A204.1 (cell line): ENCODE measurements around the gene GPR68.
"Not testable (repeated sequence)": the region's sequence is repeated elsewhere in the genome, so short reads cannot be mapped to it uniquely, and the experiment has no call there.

Source experiments
- FAIRE-seq: peaks from 2 replicates; lab custom pipeline; 2012; peaks lifted over from hg19 to GRCh38; lab: Jason Lieb, UNC

Gene GPR68

DNA sequence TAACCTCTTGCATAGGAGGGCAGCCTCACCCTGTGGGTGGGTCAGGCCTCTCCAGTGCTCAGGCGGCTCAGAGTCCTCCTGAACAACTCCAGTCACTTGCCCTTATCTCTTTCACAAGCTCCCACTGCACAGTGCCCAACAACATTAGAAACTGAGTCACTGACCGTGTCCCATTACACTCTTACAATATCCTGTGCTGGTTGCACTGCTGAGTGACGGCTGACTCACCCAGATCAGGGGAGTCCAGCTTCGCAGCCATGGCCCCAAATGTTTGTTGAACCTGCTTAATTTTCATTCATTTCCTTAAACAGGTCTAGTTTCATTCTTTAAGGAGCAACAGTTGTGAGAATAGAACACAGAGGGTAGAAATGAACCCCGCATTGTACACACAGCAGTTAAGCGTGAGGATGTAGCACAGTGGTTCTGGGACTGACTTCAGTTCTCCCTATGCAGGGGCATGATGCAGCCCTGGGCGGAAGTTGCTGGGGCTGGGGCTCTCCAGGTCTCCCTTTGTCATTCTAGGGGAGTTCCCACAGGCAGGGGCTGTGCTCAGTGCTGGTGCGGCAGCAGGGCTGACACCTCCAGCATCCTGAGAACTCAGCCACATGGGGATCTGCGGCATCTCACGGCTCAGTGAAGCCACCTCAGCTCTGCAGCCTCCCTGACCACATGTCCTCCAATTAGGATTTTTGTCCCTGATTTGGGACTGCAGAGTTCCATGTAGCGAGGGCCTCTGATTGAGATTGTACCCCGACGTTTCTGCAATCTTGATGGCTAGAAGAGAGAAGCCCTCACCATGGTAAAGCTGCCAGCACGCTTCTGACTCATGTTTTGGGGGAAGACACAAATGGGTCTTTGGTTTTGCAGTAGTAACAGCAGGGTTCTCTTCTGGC is 16.1 kb downstream of the GPR68 start:
- FAIRE-seq: no peak

DNA sequence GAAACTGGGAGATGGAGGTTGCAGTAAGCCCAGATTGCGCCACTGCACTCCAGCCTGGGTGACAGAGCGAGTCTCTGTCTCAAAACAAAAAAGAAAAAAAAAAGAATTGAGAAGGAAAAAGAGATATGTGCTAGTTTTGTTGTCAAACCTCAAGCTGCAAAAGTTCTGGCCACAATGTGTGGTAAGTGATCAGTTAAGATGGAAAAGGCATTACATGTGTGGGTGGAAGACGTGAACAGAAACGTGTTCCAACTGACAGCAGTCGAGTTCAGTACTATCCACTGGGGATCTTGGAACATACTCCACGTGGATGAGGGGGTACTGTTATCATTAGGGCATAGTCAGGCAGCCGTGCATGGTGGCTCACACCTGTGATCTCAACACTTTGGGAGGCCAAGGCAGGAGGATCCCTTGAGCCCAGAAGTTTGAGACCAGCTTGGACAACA is 17.3 kb downstream of the GPR68 start:
- FAIRE-seq: no peak

DNA sequence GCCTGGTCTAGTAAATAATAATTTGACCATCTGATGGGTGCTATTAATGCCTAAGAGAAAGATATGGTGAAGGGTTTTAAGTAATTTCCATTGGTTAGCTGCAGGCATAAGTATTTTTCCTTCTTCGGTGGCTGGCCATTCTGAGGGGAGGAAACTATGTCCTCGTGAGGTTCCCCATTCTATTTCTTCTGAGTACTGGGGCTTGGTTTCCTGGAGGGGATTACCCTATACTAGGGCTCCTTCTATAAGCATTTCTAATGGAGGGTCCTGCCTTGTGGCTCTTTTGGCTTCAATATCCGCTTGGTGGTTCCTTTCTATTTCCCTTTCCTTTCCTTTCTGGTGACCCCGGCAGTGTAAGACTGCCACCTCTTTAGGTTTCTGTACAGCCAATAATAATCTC is 18.1 kb downstream of the GPR68 start:
- not testable (repeated sequence) for FAIRE-seq

DNA sequence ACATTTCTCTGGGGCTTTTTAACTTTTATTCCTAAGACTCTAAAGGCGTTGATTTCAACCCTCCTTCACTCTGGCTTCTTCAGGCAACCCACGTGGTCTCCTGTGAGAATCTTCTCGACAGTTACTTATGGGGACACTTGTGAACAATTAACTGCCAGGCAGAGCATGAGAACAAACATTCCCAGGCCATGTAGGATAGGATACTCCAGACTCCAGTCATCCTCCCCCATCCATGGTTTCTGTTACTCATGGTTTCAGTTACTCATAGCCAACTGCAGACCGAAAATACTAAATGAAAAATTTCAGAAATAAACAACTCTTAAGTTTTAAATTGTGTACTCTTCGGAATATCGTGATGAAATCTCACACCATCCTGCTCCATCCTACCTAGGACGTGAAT is 19.5 kb downstream of the GPR68 start:
- FAIRE-seq: no peak

DNA sequence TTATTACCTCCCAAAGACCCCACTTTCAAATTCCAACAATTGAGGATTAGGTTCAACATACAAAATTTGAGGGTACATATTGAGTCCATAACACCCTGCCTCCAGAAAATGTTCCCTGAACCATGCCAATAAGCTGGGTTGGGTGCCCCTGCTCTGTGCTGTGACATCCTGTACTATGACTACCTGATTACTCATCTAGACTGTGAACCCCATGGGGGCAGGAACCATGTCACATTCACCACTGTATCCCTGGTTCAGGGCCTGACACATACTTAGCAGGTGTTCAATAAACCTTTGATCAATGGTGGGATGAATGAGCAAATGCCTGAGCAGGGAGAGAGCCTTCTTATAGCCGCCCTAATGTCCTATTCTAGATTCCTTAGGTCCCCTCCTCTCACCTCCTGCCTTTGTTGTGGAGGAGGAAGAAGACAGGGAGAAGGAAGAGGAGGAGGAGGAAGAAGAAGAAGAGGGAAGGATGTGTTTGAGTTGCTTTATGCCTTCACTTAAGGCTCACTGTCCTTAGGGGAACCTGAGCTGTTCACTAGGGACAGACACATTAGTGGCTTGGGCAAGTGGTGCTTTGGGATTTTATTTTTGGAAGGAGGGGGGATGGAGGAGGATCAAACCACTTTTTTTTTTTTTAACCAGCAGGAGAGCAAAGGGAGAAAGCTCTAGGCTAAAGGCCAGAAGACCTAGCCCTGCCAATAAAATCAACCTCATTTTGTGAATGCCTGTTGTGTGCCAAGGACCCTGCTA is 21.3 kb downstream of the GPR68 start:
- FAIRE-seq: no peak

DNA sequence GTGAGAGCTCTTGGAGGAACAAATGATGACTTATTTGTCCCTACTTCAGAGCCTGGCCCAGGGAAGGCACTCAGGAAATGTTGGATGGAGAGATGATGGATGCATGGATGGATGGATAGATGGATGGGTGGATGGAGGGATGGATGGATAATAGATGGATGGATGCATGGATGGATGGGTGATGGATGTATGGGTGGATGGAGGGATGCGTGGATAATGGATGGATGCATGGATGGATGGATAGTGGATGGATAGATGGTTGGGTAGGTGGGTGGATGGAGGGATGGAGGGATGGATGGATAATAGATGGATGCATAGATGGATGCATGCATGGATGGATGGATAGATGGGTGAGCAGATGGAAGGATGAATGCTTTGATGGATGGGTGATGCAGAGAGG is 23.2 kb downstream of the GPR68 start:
- no peak for FAIRE-seq

DNA sequence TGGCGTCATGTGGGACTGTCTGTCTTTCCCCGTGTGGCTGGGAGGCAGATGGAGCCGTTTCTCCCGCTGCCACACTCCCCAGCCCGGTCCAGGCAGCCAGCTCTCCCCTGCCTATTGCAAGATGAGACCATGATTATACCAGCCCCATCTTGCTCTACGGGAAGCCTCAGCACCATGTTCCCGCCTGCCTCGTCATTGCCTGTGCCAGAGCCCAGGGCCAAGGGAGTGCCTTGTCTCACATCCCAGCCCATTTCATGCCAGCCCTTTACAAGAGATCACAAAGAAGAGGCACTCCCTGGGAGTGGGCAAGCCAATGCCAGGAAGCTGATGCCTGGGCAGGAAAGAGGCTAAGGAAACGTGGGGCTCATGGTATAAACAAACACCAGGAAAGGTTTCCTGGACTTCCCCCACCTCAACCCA is 23.9 kb downstream of the GPR68 start:
- FAIRE-seq: no peak

DNA sequence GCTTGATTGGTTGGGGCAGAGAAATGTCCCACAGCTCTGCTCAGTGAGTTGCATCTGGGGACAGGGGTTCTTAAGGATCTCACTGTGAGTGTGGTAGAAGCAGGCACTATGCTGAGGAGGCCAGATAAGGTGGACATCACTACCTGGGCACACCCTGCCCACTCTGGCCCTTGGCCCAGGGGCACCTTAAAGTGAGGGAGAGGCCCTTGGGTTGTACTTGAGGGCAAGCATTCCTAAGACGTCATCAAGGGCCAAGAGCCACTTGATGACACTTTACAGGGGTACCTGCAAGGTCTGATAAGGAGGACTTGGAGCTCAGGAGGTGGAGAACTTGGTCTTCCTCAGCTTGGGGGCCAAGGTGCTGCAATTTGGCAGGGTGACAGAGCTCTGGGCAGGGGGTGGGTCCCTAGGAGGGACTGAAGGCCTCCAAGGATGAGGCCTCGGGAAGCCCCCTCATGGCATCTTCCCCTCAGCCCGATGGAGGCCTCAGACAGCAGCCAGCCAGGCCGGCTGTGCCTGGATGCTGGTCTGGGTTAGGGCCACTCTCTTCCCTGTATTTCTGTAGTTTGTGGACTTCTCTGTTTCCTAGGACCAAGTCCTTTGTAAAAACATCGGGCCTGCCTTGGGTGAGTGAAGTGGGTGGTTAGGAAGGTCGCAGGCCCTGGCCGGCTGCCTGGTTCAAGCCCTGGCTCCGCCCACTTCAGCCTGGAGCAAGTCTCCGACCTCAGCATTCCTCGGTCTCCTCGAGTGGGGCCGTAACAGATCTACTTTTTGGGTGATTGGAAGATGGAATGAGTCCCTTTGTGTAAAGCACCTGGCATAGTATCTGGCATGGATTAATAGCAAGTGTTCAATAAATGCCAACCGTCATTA is 24.8 kb downstream of the GPR68 start:
- FAIRE-seq: no peak

DNA sequence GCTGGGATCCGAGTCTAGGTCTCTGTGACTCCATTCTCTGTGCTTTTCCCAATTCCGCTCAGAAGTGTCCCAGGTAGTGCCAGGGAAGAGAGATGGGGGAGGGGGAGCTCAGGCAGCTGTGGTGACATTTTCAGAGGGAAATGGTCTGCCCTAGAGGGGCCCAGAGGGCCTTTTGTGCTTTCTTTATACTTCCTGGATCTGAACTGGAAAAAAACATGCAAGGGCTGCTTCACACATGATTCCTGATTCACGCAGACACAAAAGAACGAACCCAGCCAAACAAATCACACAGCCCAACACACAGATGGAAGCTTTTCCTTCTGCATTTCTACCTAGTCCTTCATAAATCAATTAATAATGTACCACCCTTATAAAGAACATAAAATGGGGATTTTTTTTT is 26.5 kb downstream of the GPR68 start:
- FAIRE-seq: no peak

DNA sequence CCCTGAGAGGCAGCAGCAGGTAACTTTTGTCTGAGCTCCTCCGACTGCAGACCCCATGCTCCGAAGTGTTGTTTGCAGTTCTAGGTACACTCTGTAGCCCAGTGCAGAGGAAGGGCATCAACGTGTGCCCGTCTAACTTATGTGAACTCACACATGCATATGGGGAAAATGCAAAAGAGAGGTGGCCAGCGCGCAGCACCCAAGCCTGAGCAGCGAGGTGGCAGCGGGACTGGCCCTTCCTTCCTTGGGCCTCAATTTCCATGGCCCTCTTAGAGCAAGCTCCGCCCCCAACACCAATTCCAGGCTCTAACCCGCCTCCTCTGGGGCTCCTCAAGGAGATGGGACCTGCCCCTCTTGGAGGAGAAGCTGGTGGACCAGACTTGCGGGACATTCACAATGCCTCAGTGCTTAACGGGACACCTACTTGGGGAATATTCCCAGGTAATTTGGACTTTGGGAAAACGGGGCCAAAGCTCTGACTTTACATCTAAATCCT is 27.7 kb downstream of the GPR68 start:
- no peak for FAIRE-seq

DNA sequence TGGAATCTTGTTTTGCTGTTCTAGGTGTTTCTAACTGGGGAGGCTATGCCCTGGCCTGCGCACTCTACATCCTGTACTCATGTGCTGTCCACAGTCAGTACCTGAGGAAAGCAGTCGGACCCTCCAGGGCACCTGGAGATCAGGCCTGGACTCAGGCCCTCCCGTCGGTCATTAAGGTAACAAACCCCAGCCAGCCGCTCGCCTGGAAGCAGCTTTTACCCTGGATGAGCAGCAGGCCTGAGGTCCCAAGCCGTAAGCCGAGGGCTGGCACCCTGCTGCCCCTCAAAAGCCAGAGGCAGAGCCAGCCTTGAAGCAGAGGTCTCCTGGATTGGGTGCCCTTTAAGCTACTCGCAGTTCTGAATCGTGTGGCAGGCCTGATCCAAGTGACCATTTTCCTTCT is 29.1 kb downstream of the GPR68 start:
- no peak for FAIRE-seq

DNA sequence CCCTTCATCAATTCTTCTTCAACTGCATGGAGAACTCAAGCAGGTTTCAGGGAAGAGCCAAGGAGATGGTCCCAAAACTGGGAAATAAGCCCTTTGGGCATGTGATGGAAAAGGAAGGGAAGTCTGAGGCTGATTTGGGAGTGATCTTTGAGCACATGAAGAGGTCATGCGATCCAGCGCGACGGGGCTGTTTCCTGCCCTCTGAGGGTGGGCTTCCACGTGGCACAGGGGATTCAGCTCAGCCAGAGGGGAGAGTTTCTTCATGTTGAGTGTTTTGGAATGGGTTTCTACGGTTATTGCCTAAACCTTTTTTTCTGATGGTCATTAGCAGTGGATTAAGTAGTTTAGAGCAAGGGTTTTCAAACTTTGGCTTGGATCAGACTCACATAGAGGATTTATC is 30.2 kb downstream of the GPR68 start:
- no peak for FAIRE-seq

DNA sequence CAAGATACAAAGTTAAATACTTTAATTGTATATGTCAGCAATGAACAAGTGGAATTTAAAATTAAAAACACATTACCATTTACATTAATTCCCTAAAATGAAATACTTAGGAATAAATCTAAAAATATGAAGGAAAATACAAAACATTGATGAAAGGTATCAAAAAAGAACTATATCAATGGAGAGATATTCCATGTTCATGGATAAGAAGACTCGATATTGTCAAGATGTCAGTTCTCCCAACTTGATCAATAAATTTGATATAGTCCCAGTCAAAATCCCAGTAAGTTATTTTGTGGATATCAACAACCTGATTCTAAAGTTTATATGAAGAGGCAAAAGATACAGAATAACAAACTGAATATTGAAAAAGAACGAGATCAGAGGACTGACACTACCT is 33.5 kb downstream of the GPR68 start:
- FAIRE-seq: no peak

DNA sequence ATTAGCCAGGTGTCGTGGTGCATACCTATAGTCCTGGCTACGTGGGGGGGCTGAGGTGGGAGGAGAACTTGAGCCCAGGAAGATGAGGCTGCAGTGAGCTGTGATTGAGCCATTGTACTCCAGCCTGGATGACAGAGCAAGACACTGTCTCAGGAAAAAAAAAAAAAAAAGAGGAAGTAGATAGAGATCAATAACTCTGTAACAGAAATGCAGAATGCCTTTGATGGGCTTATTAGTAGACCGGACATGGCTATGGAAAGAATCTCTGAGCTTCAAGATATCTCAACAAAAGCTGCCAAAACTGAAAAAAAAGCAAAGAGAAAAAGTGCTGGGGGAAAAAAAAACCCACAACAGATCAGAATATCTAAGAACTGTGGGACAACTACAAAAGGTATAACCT is 37.5 kb downstream of the GPR68 start:
- no peak for FAIRE-seq

DNA sequence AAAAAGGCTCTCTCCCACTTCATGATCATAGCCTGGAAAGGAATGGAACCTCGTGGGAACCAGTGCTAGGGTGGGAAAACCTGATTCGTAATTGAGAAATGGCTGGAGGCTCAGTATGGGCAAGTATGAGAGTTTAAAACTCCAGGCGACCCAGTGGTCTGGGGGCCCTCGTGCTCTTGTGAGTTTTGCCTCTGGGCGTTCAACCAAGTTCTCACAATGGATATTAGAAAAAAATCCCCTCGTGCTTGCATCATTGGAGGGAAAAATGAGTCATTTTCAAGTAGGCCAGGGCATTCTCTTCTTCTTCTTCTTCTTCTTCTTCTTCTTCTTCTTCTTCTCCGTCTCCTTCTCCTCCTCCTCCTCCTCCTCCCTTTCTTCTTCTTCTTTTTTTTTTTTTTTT is 39.0 kb downstream of the GPR68 start:
- no peak for FAIRE-seq

DNA sequence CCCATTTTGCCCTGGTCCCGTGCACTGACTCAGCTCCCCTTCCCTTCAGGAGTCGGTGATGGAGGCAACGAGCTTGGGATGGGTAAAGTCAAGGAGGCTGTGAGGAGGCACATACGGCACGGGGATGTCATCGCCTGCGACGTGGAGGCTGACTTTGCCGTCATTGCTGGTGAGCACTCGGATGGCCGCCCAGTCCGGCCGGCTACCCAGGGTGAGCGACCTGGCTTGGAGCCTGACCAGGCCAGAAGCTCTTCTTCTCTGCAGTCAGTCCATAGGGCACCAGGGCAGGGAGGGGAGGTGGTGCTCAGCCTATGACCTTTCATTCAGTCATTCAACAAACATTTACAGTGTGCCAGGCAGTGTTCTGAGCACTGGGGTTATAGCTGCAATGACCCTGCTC is 39.8 kb downstream of the GPR68 start:
- no peak for FAIRE-seq

DNA sequence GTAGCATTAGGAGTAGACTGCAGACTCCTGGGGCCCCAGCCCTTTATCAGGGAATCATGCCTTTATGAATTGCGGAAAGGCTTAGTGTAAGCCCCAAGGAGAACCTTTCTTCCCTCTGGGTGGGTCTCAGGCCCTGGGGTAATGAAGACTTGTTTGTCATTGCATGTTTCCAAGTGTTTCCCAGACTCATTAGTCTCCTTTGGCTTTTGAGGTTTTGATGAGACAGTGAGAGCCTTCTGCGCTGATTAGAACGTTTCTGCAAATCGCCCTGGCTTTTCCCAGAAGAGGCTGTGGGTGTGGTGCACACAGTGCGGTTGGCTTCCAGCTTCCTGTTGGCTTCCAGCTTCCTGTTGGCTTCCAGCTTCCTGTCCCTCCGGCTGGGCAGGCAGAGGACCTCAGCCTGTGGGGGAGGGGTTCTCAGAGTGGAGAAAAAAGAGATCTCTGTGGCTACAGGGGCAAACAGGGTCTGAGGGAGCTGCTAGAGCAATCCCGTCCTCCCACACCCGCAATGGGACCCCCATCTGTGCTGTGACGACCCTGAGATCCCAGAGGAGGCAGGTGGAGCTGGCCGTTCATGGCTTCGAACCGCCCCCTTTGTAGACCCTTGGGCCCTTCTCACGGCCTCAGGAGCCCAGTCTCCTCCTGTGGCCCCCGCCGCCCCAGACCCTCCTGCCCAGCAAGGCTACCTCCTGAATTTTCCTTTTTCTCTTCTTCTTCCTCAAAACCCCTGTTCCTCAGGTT is 42.1 kb downstream of the GPR68 start:
- no peak for FAIRE-seq

DNA sequence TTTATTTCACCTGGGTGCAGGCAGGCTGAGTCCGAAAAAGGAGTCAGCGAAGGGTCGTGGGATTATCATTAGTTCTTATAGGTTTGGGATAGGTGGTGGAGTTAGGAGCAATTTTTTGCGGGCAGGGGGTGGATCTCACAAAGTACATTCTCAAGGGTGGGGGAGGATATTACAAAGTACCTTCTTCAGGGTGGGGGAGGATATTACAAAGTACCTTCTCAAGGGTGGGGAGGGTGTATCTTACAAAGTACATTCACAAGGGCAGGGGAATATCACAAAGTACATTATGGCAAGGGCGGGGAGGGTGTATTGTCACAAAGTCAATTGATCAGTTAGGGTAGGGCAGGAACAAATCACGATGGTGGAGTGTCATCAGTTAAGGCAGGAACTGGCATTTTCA is 43.7 kb downstream of the GPR68 start:
- FAIRE-seq: not testable (repeated sequence)

DNA sequence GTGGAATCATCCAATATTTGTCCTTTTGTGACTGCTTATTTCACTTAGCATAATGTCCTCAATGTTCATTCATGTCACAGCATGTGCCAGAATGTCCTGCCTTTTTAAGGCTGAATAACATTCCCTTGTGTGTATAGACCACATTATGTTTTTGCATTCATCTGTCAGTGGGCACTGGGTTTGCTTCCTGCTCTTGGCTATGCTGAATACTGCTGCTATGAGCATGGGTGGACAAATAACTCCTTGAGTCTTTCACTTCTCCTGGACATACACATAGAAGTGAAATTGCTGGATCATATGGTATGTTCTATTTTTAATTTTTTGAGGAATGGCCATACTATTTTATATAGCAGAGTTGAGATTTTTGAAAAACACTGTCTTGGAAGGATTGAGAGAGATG is 46.9 kb downstream of the GPR68 start:
- no peak for FAIRE-seq

DNA sequence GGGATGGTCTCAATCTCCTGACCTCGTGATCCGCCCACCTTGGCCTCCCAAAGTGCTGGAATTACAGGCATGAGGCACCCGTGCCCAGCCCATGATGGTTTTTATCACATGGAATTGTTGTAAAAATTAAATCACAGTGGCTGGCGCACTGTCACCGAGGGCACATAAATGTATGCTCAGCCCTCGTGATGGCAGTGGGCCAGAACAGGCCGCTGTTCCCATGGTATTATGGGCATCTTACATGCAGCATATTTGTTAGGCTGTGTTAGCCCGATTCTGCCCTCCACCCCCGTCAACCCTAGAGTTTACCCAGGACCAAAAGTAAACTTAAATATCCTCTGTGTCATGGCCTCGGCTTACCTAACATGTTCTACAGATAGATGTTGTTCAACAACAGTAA is 48.6 kb downstream of the GPR68 start:
- no peak for FAIRE-seq

DNA sequence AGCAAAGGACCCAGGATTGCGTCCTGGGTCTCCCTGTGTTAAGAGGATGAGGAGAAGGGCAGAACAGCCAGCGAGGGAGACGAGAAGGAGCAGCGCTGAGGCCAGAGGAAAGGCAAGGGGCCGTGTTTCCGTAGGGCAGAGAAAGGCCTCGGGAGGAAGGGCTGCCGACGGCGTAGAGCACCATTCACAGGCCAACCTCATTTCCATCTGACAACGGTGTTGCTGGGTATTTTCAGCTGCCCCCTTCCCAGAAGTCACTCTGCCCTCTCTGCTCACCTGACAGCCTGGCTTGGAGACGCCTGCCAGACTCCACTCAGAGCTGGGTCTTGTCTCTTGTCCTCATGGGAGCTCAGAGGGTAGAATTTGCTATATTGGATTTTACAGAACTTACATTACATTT is 51.4 kb downstream of the GPR68 start:
- no peak for FAIRE-seq

DNA sequence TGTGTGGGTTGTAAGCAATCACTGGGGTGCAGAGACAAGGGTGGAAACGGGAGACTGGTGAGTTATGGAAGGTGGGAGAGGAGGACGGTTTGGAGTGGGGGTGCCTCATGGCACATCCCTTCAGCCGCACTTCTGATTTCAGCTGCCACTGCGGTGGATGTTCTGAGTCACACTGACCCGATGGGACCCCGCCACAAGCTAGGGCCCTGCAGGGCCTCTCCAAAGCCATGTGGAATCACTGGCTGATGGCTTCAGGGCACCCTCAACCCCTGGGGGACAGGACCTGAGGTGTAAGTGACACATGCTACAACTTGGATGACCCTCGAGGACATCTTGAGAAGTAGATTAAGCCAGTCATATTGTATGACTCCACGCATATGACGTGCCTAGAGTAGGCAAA is 53.7 kb downstream of the GPR68 start:
- FAIRE-seq: no peak
